ENCODE measurements around the gene LRMDA. TPM values are rescaled to one million over a fixed set of nuclear protein-coding genes. Genes with fewer than 3 reads are reported as not detected.
A peak's percentile ranks its signal among the peaks of the same experiment; 100 is the strongest.

The LRMDA gene
- total RNA-seq, 1 donor from 2014 or later, result 0.96 TPM

- no peaks in the 10 kb centered on the region for H3K27me3 ChIP-seq
- TF ChIP-seq CTCF (IDR thresholded peaks at IDR 0.05), result no peak
- H3K36me3 ChIP-seq, result no peaks in the 10 kb centered on the region
- H3K27ac ChIP-seq, result peak overlapping the region in 1 of 2 donors; percentile 43
- DNase-seq (ENCODE audit: low spot score in 2 of 2), result no peak
- peaks cover 7 to 33% of the 10 kb centered on the region in 2 donors for H3K4me1 ChIP-seq
- intact Hi-C loops (cut with DNase I), result no loop called here
- no peak overlapping the region for H3K4me3 ChIP-seq
- no peaks in the 10 kb centered on the region for H3K9me3 ChIP-seq
These were observed 180.6 kb downstream of the LRMDA start for GRCh38 chr10:75611993-75612372.

- H3K4me3 ChIP-seq, result peak overlapping the region in 1 of 2 donors; percentile 45
- H3K36me3 ChIP-seq, result no peaks in the 10 kb centered on the region
- peak overlapping the region; percentile 15 to 43 for H3K27ac ChIP-seq
- no peak for DNase-seq (ENCODE audit: low spot score in 2 of 2)
- intact Hi-C loops (cut with DNase I), result no loop called here
- no peaks in the 10 kb centered on the region for H3K9me3 ChIP-seq
- H3K4me1 ChIP-seq, result peaks cover 7 to 29% of the 10 kb centered on the region in 2 donors
- no peaks in the 10 kb centered on the region for H3K27me3 ChIP-seq
- TF ChIP-seq CTCF (IDR thresholded peaks at IDR 0.05), result no peak
These were observed 181.7 kb downstream of the LRMDA start for GRCh38 chr10:75612904-75613684.

GRCh38 chr10:75613685-75614504 is 182.5 kb downstream of the LRMDA start:
- Histone ChIP-seq H3K4me1 (peaks cover 7 to 29% of the 10 kb centered on the region in 2 donors), H3K9me3 (no peaks in the 10 kb centered on the region), H3K27ac (peak overlapping the region in 1 of 2 donors; percentile 15), H3K36me3 (no peaks in the 10 kb centered on the region), H3K27me3 (no peaks in the 10 kb centered on the region), H3K4me3 (peak overlapping the region in 1 of 2 donors; percentile 45)
- no peak for DNase-seq (ENCODE audit: low spot score in 2 of 2)
- intact Hi-C loops (cut with DNase I), result no loop called here
- no peak for TF ChIP-seq CTCF (IDR thresholded peaks at IDR 0.05)

GRCh38 chr10:75616076-75616475 is 184.7 kb downstream of the LRMDA start:
- no peaks in the 10 kb centered on the region for H3K9me3 ChIP-seq
- H3K4me1 ChIP-seq, result peaks cover 7 to 29% of the 10 kb centered on the region in 2 donors
- intact Hi-C loops (cut with DNase I), result no loop called here
- no peak for DNase-seq (ENCODE audit: low spot score in 2 of 2)
- no peak overlapping the region for H3K4me3 ChIP-seq
- no peak for TF ChIP-seq CTCF (IDR thresholded peaks at IDR 0.05)
- H3K36me3 ChIP-seq, result no peaks in the 10 kb centered on the region
- no peak overlapping the region for H3K27ac ChIP-seq
- H3K27me3 ChIP-seq, result no peaks in the 10 kb centered on the region

GRCh38 chr10:75616874-75617478 is 185.6 kb downstream of the LRMDA start:
- Histone ChIP-seq H3K4me1 (peaks cover 9 to 28% of the 10 kb centered on the region in 2 donors), H3K9me3 (no peaks in the 10 kb centered on the region), H3K27me3 (no peaks in the 10 kb centered on the region), H3K4me3 (no peak overlapping the region), H3K27ac (no peak overlapping the region), H3K36me3 (no peaks in the 10 kb centered on the region)
- intact Hi-C loops (cut with DNase I), result no loop called here
- no peak for DNase-seq (ENCODE audit: low spot score in 2 of 2)
- TF ChIP-seq CTCF (IDR thresholded peaks at IDR 0.05), result no peak

Data from ascending aorta (tissue), 2 donors.